GM18508 (cell line): Measurements from ENCODE around the gene ZNF529.

Source experiments
- ATAC-seq: cut with Tn5 transposase; IDR thresholded peaks from one replicate; pipeline ENCODE4 v1.9.1; 2021; ENCODE audit warnings: moderate number of reproducible peaks; ENCODE audit not compliant: insufficient read depth, unreplicated experiment

The ZNF529 gene

GRCh38 chr19:36524617-36525016, 48.5 kb downstream of the ZNF529 start:
- ATAC-seq = no peak

- ATAC-seq = no peak
These were observed 59.0 kb downstream of the ZNF529 start for GRCh38 chr19:36514012-36514612.

- ATAC-seq = no peak
These were observed 64.8 kb downstream of the ZNF529 start for GRCh38 chr19:36508325-36508724.

- no peak for ATAC-seq
These were observed 71.1 kb downstream of the ZNF529 start for GRCh38 chr19:36501973-36502372.

GRCh38 chr19:36497001-36497400, 76.1 kb downstream of the ZNF529 start:
- ATAC-seq = no peak
